CD8-positive, alpha-beta memory T cell (primary cell): Measurements from ENCODE around the gene ALX3. TPM values are rescaled to one million over a fixed set of nuclear protein-coding genes. Genes with fewer than 3 reads are reported as not detected.

Experiments
- CTCF ChIA-PET: fragments of 350-600 bp; sonication (Branson Sonifier 250); formaldehyde crosslinking; loops from one replicate; lab custom pipeline; 2021; ENCODE audit warnings: antibody characterized with exemption; lab: Charles Lee
- POLR2A ChIA-PET: fragments of 350-600 bp; sonication (Branson Sonifier 250); formaldehyde crosslinking; loops from one replicate; lab custom pipeline; 2021; ENCODE audit warnings: antibody characterized with exemption; lab: Charles Lee
- DNase-seq, 5 donors: peaks; one replicate each; pipeline versions ENCODE4 v3.0.0 to v3.0.0-alpha.2; 2020 to 2022; ENCODE audit warnings: mixed read lengths in 1 of 5
- H3K27ac ChIP-seq: one replicate; pipeline ENCODE4 v1.7.0; 2013; ENCODE audit warnings: low read depth, mild to moderate bottlenecking, low read length, moderate library complexity
- H3K27me3 ChIP-seq: 2 replicates; pipeline ENCODE4 v1.7.0; 2013; ENCODE audit warnings: low read length, mild to moderate bottlenecking; ENCODE audit not compliant: insufficient read depth, poor library complexity, severe bottlenecking
- H3K36me3 ChIP-seq: 2 replicates; pipeline ENCODE4 v1.7.0; 2013; ENCODE audit warnings: mild to moderate bottlenecking, low read length, moderate library complexity; ENCODE audit not compliant: insufficient read depth
- H3K4me1 ChIP-seq: 2 replicates; pipeline ENCODE4 v1.7.0; 2013; ENCODE audit warnings: mild to moderate bottlenecking, low read length, moderate library complexity; ENCODE audit not compliant: insufficient read depth
- H3K4me3 ChIP-seq: 2 replicates; pipeline ENCODE4 v1.7.0; 2013; ENCODE audit warnings: mild to moderate bottlenecking, low read length
- H3K9me3 ChIP-seq: 2 replicates; pipeline ENCODE4 v1.7.0; 2013; ENCODE audit warnings: mild to moderate bottlenecking, low read length
- H3K27ac Mint-ChIP-seq, 8 donors: one replicate each; pipeline ENCODE4 v1.8.0; 2020 to 2021; ENCODE audit warnings: mixed read lengths in 8 of 8, mild to moderate bottlenecking in 6 of 8, inconsistent platforms in 3 of 8, moderate library complexity in 3 of 8
- H3K27me3 Mint-ChIP-seq, 2 donors: one replicate each; pipeline ENCODE4 v1.8.0; 2020 to 2021; ENCODE audit warnings: mixed read lengths in 2 of 2, mild to moderate bottlenecking in 1 of 2, moderate library complexity in 1 of 2
- H3K36me3 Mint-ChIP-seq, 3 donors: one replicate each; pipeline ENCODE4 v1.8.0; 2020 to 2021; ENCODE audit warnings: mixed read lengths in 3 of 3, inconsistent platforms in 1 of 3, mild to moderate bottlenecking in 1 of 3
- H3K4me1 Mint-ChIP-seq, 3 donors: one replicate each; pipeline ENCODE4 v1.8.0; 2020 to 2021; ENCODE audit warnings: mixed read lengths in 3 of 3, inconsistent platforms in 1 of 3, mild to moderate bottlenecking in 1 of 3
- H3K4me3 Mint-ChIP-seq, 7 donors: one replicate each; pipeline ENCODE4 v1.8.0; 2020 to 2021; ENCODE audit warnings: mixed read lengths in 7 of 7, mild to moderate bottlenecking in 6 of 7, moderate library complexity in 4 of 7, inconsistent platforms in 2 of 7
- H3K9me3 Mint-ChIP-seq, 5 donors: one replicate each; pipeline ENCODE4 v1.8.0; 2020 to 2022; ENCODE audit warnings: mixed read lengths in 5 of 5, mild to moderate bottlenecking in 3 of 5, moderate library complexity in 2 of 5, inconsistent platforms in 1 of 5
- polyA plus RNA-seq: library from polyadenylated mRNA; unstranded; fragments of 300-500 nt; fragmentation: Illumina TruSeq; gene quantifications from one replicate; pipeline ENCODE4 v1.2.3, GENCODE V29; 2021
- total RNA-seq, 2 experiments: library from RNA; stranded (reverse); gene quantifications; one replicate each; pipeline ENCODE4 v1.2.3, GENCODE V29; 2021

The ALX3 gene
- total and polyA plus RNA-seq, 3 experiments from 2014 or later, result not detected

DNA sequence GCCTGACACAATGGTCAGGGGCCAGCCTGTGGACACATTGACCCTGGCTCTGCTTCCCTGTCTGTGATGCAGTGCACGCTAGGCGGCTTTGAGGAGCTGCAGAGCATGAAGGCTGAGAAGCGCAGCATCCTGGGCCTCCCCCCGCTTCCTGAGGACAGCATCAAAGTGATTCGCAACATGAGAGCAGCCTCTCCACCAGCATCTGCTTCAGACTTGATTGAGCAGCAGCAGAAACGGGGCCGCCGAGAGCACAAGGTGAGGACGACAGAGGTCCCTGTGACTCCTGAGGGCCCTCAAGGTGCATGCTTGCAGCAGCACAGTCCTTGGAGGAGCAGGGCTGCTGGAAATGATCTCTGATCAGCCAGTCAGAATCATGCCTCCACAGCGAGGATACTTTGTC is 27.5 kb downstream of the ALX3 start:
- no peak for DNase-seq
- ChIA-PET POLR2A (no interaction called here), CTCF (interaction anchor here (1.1 to 2.5 kb wide), 2 partner anchors 9 to 11 kb away, joined by 3 to 8 read pairs; no protein-coding TSS in a partner anchor)
- Mint-ChIP-seq H3K36me3 (peaks cover 0 to 93% (median 29%) of the 10 kb centered on the region in 3 donors), H3K27me3 (no peaks in the 10 kb centered on the region), H3K27ac (no peak overlapping the region), H3K9me3 (no peaks in the 10 kb centered on the region), H3K4me3 (no peak overlapping the region), H3K4me1 (no peaks in the 10 kb centered on the region)
- Histone ChIP-seq H3K36me3 (peaks cover 88% of the 10 kb centered on the region), H3K4me3 (no peak overlapping the region), H3K9me3 (no peaks in the 10 kb centered on the region), H3K27ac (no peak overlapping the region), H3K27me3 (no peaks in the 10 kb centered on the region), H3K4me1 (no peaks in the 10 kb centered on the region)

DNA sequence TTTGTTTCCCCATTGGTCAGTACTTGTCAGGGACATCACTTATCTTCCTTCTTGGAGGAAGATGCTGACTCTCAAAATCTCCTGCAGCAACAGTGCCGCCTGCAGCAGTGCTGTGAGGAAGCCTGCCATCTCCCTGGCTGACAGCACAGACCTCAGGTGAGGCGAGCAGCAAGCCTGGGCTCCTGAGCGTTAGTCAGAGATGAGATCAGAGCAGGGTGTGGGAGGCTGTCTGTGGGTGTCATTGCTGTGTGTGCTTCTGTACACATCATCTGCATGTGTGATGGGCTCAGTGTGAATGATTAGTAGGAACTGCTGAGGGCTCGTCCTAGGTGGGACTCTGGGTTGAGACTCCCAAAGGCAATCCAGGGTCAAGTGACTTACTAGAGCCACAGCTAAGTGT is 29.9 kb downstream of the ALX3 start:
- H3K27me3 ChIP-seq, result no peaks in the 10 kb centered on the region
- no peak for DNase-seq
- peaks cover 76% of the 10 kb centered on the region for H3K36me3 ChIP-seq
- ChIA-PET POLR2A (no interaction called here), CTCF (interaction anchor here (0.8 to 2.5 kb wide), 3 partner anchors 11 to 19 kb away, joined by 4 to 8 read pairs (median 4); no protein-coding TSS in a partner anchor)
- peaks cover 12 to 17% (median 14%) of the 10 kb centered on the region in 3 donors for H3K4me1 Mint-ChIP-seq
- H3K36me3 Mint-ChIP-seq, result peaks cover 0 to 86% (median 18%) of the 10 kb centered on the region in 3 donors
- no peaks in the 10 kb centered on the region for H3K27me3 Mint-ChIP-seq
- peak overlapping the region in 1 of 7 donors; percentile 20 for H3K4me3 Mint-ChIP-seq
- no peak overlapping the region for H3K4me3 ChIP-seq
- peaks cover 10% of the 10 kb centered on the region for H3K4me1 ChIP-seq
- no peak overlapping the region for H3K27ac ChIP-seq
- no peaks in the 10 kb centered on the region for H3K9me3 Mint-ChIP-seq
- no peak overlapping the region for H3K27ac Mint-ChIP-seq
- no peaks in the 10 kb centered on the region for H3K9me3 ChIP-seq

DNA sequence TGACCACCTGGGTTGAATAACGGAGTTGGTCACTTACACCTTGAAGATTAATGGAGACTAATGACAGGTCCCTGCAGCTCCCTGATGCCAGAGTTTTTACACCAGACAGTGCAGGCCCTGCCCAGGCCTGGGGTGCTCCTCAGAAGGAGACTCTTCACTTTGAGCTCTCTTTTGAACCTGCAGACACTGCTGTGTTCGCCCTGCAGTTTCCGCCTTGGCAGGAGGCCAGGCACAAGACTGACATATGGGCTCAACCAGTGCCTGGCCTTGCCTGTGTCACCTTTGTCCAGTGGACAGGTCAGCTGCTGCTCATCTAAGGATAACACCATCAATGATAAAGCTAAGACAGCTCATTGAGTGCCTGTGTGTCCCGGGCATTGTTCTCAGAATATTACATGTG is 30.8 kb downstream of the ALX3 start:
- ChIA-PET POLR2A (no interaction called here), CTCF (interaction anchor here (1.5 kb wide), 1 partner anchor 48 kb away, joined by 3 read pairs; no protein-coding TSS in a partner anchor)
- no peak overlapping the region for H3K4me3 Mint-ChIP-seq
- H3K27me3 Mint-ChIP-seq, result no peaks in the 10 kb centered on the region
- H3K27ac Mint-ChIP-seq, result no peak overlapping the region
- no peak overlapping the region for H3K4me3 ChIP-seq
- peaks cover 67% of the 10 kb centered on the region for H3K36me3 ChIP-seq
- H3K27ac ChIP-seq, result no peak overlapping the region
- H3K9me3 Mint-ChIP-seq, result no peaks in the 10 kb centered on the region
- no peaks in the 10 kb centered on the region for H3K27me3 ChIP-seq
- peaks cover 17 to 23% (median 20%) of the 10 kb centered on the region in 3 donors for H3K4me1 Mint-ChIP-seq
- DNase-seq, result no peak
- H3K9me3 ChIP-seq, result no peaks in the 10 kb centered on the region
- peaks cover 0 to 79% (median 15%) of the 10 kb centered on the region in 3 donors for H3K36me3 Mint-ChIP-seq
- peaks cover 14% of the 10 kb centered on the region for H3K4me1 ChIP-seq

DNA sequence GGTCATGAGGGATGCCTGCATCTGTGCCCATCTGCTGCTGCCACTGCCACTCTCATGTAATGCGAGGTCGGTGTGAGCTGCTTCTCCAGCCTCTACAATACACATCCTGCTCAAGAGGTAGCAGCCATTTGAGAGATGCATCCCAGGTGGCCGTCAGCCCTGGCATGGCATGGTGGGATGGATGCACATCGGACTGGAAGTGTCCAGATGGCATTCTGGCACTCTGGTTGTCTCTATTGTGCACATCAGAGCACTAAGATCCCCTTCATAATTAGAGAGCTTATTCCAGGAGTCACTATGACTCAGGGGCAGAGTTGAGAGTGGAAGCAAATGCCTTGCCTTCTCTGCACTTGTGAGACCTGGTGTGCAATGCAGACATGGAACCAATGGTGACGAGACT is 32.2 kb downstream of the ALX3 start:
- H3K27me3 Mint-ChIP-seq, result no peaks in the 10 kb centered on the region
- peaks cover 0 to 71% (median 9%) of the 10 kb centered on the region in 3 donors for H3K36me3 Mint-ChIP-seq
- peaks cover 23% of the 10 kb centered on the region for H3K4me1 ChIP-seq
- no peaks in the 10 kb centered on the region for H3K9me3 Mint-ChIP-seq
- no peaks in the 10 kb centered on the region for H3K9me3 ChIP-seq
- peaks cover 56% of the 10 kb centered on the region for H3K36me3 ChIP-seq
- peaks cover 29 to 35% (median 32%) of the 10 kb centered on the region in 3 donors for H3K4me1 Mint-ChIP-seq
- peak overlapping the region in 1 of 7 donors; percentile 42 for H3K4me3 Mint-ChIP-seq
- H3K27ac ChIP-seq, result no peak overlapping the region
- no peaks in the 10 kb centered on the region for H3K27me3 ChIP-seq
- no peak overlapping the region for H3K4me3 ChIP-seq
- CTCF ChIA-PET, result interaction anchor here (0.7 to 1.5 kb wide), 2 partner anchors 50 to 133 kb away, joined by 3 read pairs; no protein-coding TSS in a partner anchor
- H3K27ac Mint-ChIP-seq, result peak overlapping the region in 1 of 8 donors; percentile 71
- DNase-seq, result no peak
- POLR2A ChIA-PET, result interaction anchor here (0.6 kb wide), 1 partner anchor 1023 kb away, joined by 3 read pairs; no protein-coding TSS in a partner anchor

DNA sequence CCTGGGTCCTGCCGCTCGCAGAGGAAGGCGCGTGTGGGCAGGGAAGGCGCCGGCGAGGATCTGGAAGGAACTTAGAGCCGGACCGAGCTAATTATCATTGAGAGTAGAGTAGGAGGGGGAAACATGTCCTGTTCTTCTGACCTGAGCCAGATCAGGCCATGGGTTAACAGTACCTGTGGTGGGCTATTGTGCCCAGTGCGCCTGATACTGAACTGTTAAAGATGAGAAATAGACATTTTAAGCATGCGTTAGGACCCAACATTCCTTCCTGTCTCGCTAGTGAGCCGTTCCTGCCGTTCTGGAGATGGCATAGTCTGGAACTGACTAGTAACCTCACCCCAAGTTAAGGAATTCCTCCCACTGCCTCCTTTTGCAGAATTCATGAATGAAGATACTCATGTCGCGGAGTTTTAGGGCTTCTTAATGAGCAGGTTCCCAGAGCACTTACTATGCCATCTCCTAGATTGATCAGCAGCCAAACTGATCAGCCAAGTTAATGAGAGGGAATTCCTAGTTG is 35.2 kb downstream of the ALX3 start:
- Mint-ChIP-seq H3K27ac (peak overlapping the region; percentile 64 to 97 (median 90)), H3K9me3 (no peaks in the 10 kb centered on the region), H3K4me1 (peaks cover 49 to 61% (median 51%) of the 10 kb centered on the region in 3 donors), H3K4me3 (peak overlapping the region; percentile 87 to 99 (median 91)), H3K36me3 (peaks cover 0 to 41% (median 9%) of the 10 kb centered on the region in 3 donors), H3K27me3 (no peaks in the 10 kb centered on the region)
- H3K4me3 ChIP-seq, result peak overlapping the region; percentile 64
- no peaks in the 10 kb centered on the region for H3K9me3 ChIP-seq
- H3K36me3 ChIP-seq, result peaks cover 26% of the 10 kb centered on the region
- peak overlapping the region; percentile 90 for H3K27ac ChIP-seq
- CTCF ChIA-PET, result interaction anchor here (1.1 to 2.9 kb wide), 9 partner anchors 10 to 425 kb away, joined by 3 to 11 read pairs (median 6); partner anchors contain the start of gene AHCYL1
- POLR2A ChIA-PET, result interaction anchor here (0.6 to 1.4 kb wide), 3 partner anchors 487 to 584 kb away, joined by 4 to 9 read pairs (median 5); partner anchors contain the start of genes ATXN7L2 and GNAI3
- H3K27me3 ChIP-seq, result no peaks in the 10 kb centered on the region
- H3K4me1 ChIP-seq, result peaks cover 36% of the 10 kb centered on the region
- no peak for DNase-seq

DNA sequence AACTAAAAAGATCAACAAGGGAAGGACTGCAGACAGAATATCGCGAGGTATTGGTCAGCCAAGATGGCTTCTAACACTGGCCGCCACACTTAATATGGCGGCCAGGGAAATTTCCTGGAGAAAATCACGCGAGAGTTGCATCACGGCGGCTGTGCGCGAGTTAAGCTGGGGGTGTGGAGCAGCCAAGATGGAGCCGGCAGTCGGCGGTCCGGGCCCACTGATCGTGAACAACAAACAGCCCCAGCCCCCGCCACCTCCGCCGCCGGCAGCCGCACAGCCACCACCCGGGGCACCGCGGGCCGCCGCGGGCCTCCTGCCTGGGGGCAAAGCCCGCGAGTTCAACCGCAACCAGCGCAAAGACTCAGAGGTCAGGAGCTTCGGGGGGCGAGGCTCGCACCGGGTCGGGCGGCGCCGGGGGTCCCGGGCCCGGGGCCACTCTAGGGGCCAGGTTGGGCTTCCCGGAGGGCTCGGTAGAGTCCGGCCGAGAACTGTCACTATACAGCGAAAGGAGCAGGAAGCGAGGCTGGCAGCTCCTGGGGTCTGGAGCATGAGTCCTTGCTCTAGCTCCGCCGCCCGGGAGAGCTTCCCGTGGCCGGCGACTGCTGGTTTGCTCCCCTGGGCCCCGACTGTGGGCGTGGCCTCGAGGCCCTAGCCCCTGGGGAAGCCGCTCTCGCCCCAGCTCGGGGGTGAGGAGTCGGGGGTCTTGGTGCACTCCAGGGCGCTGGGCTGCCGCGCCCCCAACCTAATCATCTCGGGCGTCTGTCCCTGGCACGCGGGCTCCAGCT is 35.8 kb downstream of the ALX3 start, which contains the start of gene STRIP1:
STRIP1 (plus strand) TSS at position 174 of the 785 bp plus-strand sequence; CDS start at position 188, 14 bp downstream.
- Mint-ChIP-seq H3K9me3 (no peaks in the 10 kb centered on the region), H3K27ac (peak within 1 kb of the TSS; percentile 87 to 98 (median 94)), H3K36me3 (peaks cover 0 to 36% (median 6%) of the 10 kb centered on the region in 3 donors), H3K27me3 (no peaks in the 10 kb centered on the region), H3K4me3 (peak within 1 kb of the TSS; percentile 92 to 99 (median 94)), H3K4me1 (peaks cover 53 to 68% (median 56%) of the 10 kb centered on the region in 3 donors)
- Histone ChIP-seq H3K27ac (peak within 1 kb of the TSS; percentile 90), H3K4me1 (peaks cover 42% of the 10 kb centered on the region), H3K27me3 (no peaks in the 10 kb centered on the region), H3K4me3 (peak within 1 kb of the TSS; percentile 64), H3K36me3 (peaks cover 20% of the 10 kb centered on the region), H3K9me3 (no peaks in the 10 kb centered on the region)
- peak; percentile 88 to 96 (median 93) for DNase-seq
- ChIA-PET POLR2A (interaction anchor here (0.6 to 1.4 kb wide), 6 partner anchors 50 to 585 kb away, joined by 3 to 9 read pairs (median 5); partner anchors contain the start of genes AHCYL1, ATXN7L2, GNAI3 and RBM15), CTCF (interaction anchor here (0.8 to 2.9 kb wide), 10 partner anchors 10 to 551 kb away, joined by 3 to 11 read pairs (median 6); partner anchors contain the start of genes AHCYL1 and ATXN7L2)

DNA sequence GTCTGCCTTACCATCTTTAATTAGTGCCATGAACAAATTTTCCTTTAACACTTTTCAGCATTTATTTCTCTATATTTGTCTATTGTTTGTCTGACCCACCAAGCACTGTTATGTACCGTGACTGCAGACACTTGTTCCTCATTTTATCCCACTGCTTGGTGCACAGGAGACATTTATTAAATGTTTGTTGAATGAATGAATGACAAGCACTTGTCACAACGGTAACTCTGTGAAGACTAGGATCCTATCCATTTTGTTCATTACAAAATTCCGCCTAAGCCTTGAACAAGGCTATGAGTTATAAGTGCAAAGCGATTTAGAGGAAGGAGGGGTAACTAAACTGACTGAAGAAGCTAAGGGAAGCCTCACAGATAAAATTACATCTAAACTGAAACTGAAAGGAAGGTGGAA is 36.4 kb downstream of the ALX3 start:
- POLR2A ChIA-PET, result interaction anchor here (0.6 to 1.4 kb wide), 5 partner anchors 50 to 1838 kb away, joined by 4 to 9 read pairs (median 5); partner anchors contain the start of genes AHCYL1, ATXN7L2, GNAI3 and RBM15
- Mint-ChIP-seq H3K27me3 (no peaks in the 10 kb centered on the region), H3K27ac (peak overlapping the region; percentile 87 to 98 (median 94)), H3K4me3 (peak overlapping the region; percentile 92 to 99 (median 94)), H3K9me3 (no peaks in the 10 kb centered on the region), H3K36me3 (peaks cover 0 to 31% (median 6%) of the 10 kb centered on the region in 3 donors), H3K4me1 (peaks cover 55 to 70% (median 59%) of the 10 kb centered on the region in 3 donors)
- DNase-seq, result no peak
- no peaks in the 10 kb centered on the region for H3K9me3 ChIP-seq
- H3K27ac ChIP-seq, result peak overlapping the region; percentile 90
- no peaks in the 10 kb centered on the region for H3K27me3 ChIP-seq
- CTCF ChIA-PET, result interaction anchor here (0.8 to 2.9 kb wide), 9 partner anchors 11 to 550 kb away, joined by 3 to 11 read pairs (median 6); partner anchors contain the start of genes AHCYL1 and ATXN7L2
- peak overlapping the region; percentile 64 for H3K4me3 ChIP-seq
- peaks cover 42% of the 10 kb centered on the region for H3K4me1 ChIP-seq
- H3K36me3 ChIP-seq, result peaks cover 14% of the 10 kb centered on the region
